A673 (cell line): ENCODE measurements around the gene USP31. TPM values are rescaled to one million over a fixed set of nuclear protein-coding genes. Genes with fewer than 3 reads are reported as not detected.

Source experiments
- BruUV-seq: library from RNA; stranded (reverse); fragments of 400-500 nt; replicated peaks from 2 replicates; lab custom pipeline; 2021; lab: Mats Ljungman, UMichigan
- CTCF ChIA-PET: fragments of 300-600 bp; sonication (Branson Sonifier 250); formaldehyde crosslinking; loops from one replicate; lab custom pipeline; 2022; ENCODE audit warnings: antibody characterized with exemption; lab: Charles Lee
- POLR2A ChIA-PET: fragments of 300-600 bp; sonication (Branson Sonifier 250); formaldehyde crosslinking; loops from one replicate; lab custom pipeline; 2022; ENCODE audit warnings: antibody characterized with exemption; ENCODE audit not compliant: low non-redundant PET; lab: Charles Lee
- DNase-seq: peaks from one replicate; pipeline ENCODE4 v3.0.0-alpha.2; 2015; ENCODE audit warnings: low spot score
- H3K27ac ChIP-seq: fragments of 200-600 bp; sonication (generic); 2 replicates; pipeline ENCODE4 v1.5.1; 2016; ENCODE audit warnings: mixed run types, low read depth, mild to moderate bottlenecking, mixed read lengths, antibody characterized with exemption, low read length; ENCODE audit not compliant: poor library complexity, severe bottlenecking
- H3K27me3 ChIP-seq: fragments of 200-600 bp; sonication (generic); replicated peaks from 2 replicates; pipeline ENCODE4 v1.6.1; 2017; ENCODE audit warnings: mixed run types, low read depth, mild to moderate bottlenecking, mixed read lengths, antibody characterized with exemption, low read length; ENCODE audit not compliant: insufficient read depth, poor library complexity
- H3K36me3 ChIP-seq: fragments of 200-600 bp; sonication (generic); 2 replicates; pipeline ENCODE4 v1.6.1; 2016; ENCODE audit warnings: mixed run types, mild to moderate bottlenecking, mixed read lengths, antibody characterized with exemption, low read length; ENCODE audit not compliant: insufficient read depth, poor library complexity, severe bottlenecking
- H3K4me1 ChIP-seq: fragments of 200-600 bp; sonication (generic); 2 replicates; pipeline ENCODE4 v1.6.1; 2017; ENCODE audit warnings: mixed run types, mild to moderate bottlenecking, mixed read lengths, antibody characterized with exemption, low read length; ENCODE audit not compliant: insufficient read depth, poor library complexity, severe bottlenecking
- H3K4me3 ChIP-seq: fragments of 200-600 bp; sonication (generic); 2 replicates; pipeline ENCODE4 v1.5.1; 2016; ENCODE audit warnings: low read depth, mixed run types, mild to moderate bottlenecking, mixed read lengths, low read length; ENCODE audit not compliant: poor library complexity, severe bottlenecking
- H3K9me3 ChIP-seq: fragments of 200-600 bp; sonication (generic); 2 replicates; pipeline ENCODE4 v1.6.1; 2016; ENCODE audit warnings: mixed run types, low read depth, mild to moderate bottlenecking, mixed read lengths, antibody characterized with exemption, low read length; ENCODE audit not compliant: poor library complexity, severe bottlenecking
- EZH2 ChIP-seq: fragments of 200-600 bp; sonication (generic); IDR thresholded peaks from 2 replicates; pipeline ENCODE4 v1.6.1; 2017; ENCODE audit warnings: borderline replicate concordance, low read depth, mild to moderate bottlenecking, mixed read lengths, antibody characterized with exemption, low read length; ENCODE audit not compliant: poor library complexity, severe bottlenecking
- intact Hi-C: fragments of 100-400 bp; cut with micrococcal nuclease; formaldehyde crosslinking; loops from one replicate; pipeline ENCODE4 v1.10.0; 2022; ENCODE audit not compliant: unreplicated experiment
- total RNA-seq: library from RNA; stranded (reverse); gene quantifications from 2 replicates; pipeline ENCODE4 v1.2.3, GENCODE V29; 2021
- TF ChIP-seq, protein P1 (sequence below): fragments of 300-800, 200-600 bp; sonication (generic); conservative IDR thresholded peaks from 2 replicates; pipeline ENCODE4 v1.5.1; 2017; ENCODE audit warnings: low read depth, mild to moderate bottlenecking, antibody characterized with exemption, low read length, moderate library complexity, mixed read lengths

The USP31 gene
- total RNA-seq, 1 experiment from 2014 or later, result 34.4 TPM

GRCh38 chr16:23092801-23093117 lies 56.5 kb downstream of the USP31 start:
- ChIA-PET POLR2A (no interaction called here), CTCF (no interaction called here)
- H3K9me3 ChIP-seq, result no peaks in the 10 kb centered on the region

DNA sequence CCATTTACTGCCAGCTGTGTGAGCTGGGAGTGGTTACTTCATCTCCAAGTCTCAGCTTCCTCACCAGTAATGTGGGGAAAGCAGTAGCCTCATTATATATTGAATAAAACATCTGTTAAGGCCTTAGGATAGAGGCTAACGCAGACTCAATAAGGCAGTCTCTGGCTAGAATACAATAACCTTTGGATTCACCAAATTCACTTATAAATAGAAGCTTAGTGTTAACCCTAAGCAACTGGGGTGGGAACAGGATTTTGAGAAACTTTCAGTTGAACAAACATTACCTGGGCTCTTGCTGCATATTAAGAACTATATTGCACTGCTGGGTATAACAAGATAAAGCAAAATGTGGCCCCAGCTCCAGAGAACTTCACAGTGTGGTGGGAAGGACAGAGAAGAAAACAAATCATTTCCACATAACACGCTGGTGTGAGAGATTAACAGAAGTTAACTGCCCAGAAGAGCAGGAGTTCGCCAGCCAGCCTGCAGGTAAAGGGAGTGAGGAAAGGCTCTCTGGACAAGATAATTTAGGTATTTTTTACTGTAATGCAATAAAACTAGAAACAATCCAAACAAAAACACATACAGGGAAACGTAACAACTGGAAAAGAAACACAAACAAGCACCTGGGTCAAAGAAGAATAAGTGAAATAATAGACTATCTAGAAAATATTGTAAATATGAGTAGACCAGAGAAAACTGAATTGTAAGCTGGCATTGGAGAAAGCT lies 57.0 kb downstream of the USP31 start:
- H3K36me3 ChIP-seq, result peaks cover 16% of the 10 kb centered on the region
- no peak overlapping the region for H3K4me3 ChIP-seq
- H3K4me1 ChIP-seq, result no peaks in the 10 kb centered on the region
- H3K9me3 ChIP-seq, result no peaks in the 10 kb centered on the region
- H3K27me3 ChIP-seq, result no peaks in the 10 kb centered on the region
- TF ChIP-seq, protein P1, sequence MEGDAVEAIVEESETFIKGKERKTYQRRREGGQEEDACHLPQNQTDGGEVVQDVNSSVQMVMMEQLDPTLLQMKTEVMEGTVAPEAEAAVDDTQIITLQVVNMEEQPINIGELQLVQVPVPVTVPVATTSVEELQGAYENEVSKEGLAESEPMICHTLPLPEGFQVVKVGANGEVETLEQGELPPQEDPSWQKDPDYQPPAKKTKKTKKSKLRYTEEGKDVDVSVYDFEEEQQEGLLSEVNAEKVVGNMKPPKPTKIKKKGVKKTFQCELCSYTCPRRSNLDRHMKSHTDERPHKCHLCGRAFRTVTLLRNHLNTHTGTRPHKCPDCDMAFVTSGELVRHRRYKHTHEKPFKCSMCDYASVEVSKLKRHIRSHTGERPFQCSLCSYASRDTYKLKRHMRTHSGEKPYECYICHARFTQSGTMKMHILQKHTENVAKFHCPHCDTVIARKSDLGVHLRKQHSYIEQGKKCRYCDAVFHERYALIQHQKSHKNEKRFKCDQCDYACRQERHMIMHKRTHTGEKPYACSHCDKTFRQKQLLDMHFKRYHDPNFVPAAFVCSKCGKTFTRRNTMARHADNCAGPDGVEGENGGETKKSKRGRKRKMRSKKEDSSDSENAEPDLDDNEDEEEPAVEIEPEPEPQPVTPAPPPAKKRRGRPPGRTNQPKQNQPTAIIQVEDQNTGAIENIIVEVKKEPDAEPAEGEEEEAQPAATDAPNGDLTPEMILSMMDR, result no peak
- TF ChIP-seq EZH2, result no peak
- DNase-seq, result no peak
- intact Hi-C loops, result no loop called here
- ChIA-PET POLR2A (no interaction called here), CTCF (no interaction called here)
- no TSS peak for BruUV-seq
- H3K27ac ChIP-seq, result no peak overlapping the region

More at GRCh38 chr16:23092801-23093117, 56.5 kb downstream of the USP31 start:
- no TSS peak for BruUV-seq
- Histone ChIP-seq H3K4me3 (no peak overlapping the region), H3K27me3 (no peaks in the 10 kb centered on the region), H3K4me1 (no peaks in the 10 kb centered on the region), H3K36me3 (peaks cover 16% of the 10 kb centered on the region), H3K27ac (no peak overlapping the region)
- TF ChIP-seq EZH2, result no peak
- TF ChIP-seq, protein P1, result no peak
- no peak for DNase-seq
- intact Hi-C loops, result no loop called here

DNA sequence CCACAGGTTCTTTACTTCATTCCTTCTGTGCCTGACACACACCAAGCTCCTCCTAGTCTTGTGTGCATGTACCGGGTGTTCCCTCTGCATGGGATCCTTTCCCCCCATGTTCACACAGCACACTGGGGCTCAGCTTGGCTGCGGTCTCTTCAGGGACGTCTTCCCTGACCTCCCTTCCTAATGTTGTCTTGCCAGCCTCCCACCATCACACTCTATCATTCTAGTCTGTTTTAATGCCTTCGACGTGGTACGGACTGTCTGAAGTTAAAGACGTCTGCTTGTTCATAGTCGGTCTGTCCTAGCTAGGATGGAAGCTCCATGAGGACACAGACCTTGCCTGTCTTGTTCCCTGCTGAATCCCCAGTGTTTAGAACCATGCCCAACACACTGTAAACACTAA lies 60.1 kb downstream of the USP31 start:
- no peak for DNase-seq
- intact Hi-C loops, result no loop called here
- TF ChIP-seq EZH2, result no peak
- TF ChIP-seq, protein P1, result no peak
- no TSS peak for BruUV-seq
- H3K27ac ChIP-seq, result no peak overlapping the region
- peaks cover 16% of the 10 kb centered on the region for H3K36me3 ChIP-seq
- H3K4me3 ChIP-seq, result no peak overlapping the region
- no peaks in the 10 kb centered on the region for H3K27me3 ChIP-seq
- no peaks in the 10 kb centered on the region for H3K4me1 ChIP-seq
- H3K9me3 ChIP-seq, result no peaks in the 10 kb centered on the region
- ChIA-PET POLR2A (no interaction called here), CTCF (no interaction called here)
